GM23338 (cell line): ENCODE data around the gene LRCH4. TPM values are rescaled to one million over a fixed set of nuclear protein-coding genes. Genes with fewer than 3 reads are reported as not detected.

ENCODE experiments used
- ATAC-seq: fragments of 200-7000 bp; cut with Tn5 transposase; 3 replicates; pipeline ENCODE4 v1.9.1; 2020
- DNase-seq: peaks from one replicate; pipeline ENCODE4 v3.0.0-alpha.2; 2015; ENCODE audit warnings: low spot score
- H2AFZ ChIP-seq: fragments of 200-600 bp; sonication (generic); 2 replicates; pipeline ENCODE4 v1.8.0; 2016; ENCODE audit warnings: antibody characterized with exemption, mild to moderate bottlenecking, moderate library complexity
- H3F3A ChIP-seq: fragments of 200-600 bp; sonication (generic); replicated peaks from 2 replicates; pipeline ENCODE4 v1.8.0; 2017; ENCODE audit warnings: antibody characterized with exemption, mixed run types, low read depth
- H3K27ac ChIP-seq: fragments of 200-600 bp; sonication (generic); 2 replicates; pipeline ENCODE4 v1.6.1; 2016; ENCODE audit warnings: low read depth
- H3K27me3 ChIP-seq: fragments of 200-600 bp; sonication (generic); 2 replicates; pipeline ENCODE4 v1.8.0; 2016; ENCODE audit warnings: mild to moderate bottlenecking, mixed run types, moderate library complexity; ENCODE audit not compliant: insufficient read depth
- H3K36me3 ChIP-seq: fragments of 200-600 bp; sonication (generic); 2 replicates; pipeline ENCODE4 v1.8.0; 2016; ENCODE audit warnings: mild to moderate bottlenecking; ENCODE audit not compliant: insufficient read depth
- H3K4me1 ChIP-seq: fragments of 200-600 bp; sonication (generic); 2 replicates; pipeline ENCODE4 v1.8.0; 2016; ENCODE audit warnings: mild to moderate bottlenecking, moderate library complexity; ENCODE audit not compliant: insufficient read depth
- H3K4me2 ChIP-seq: fragments of 200-600 bp; sonication (generic); 2 replicates; pipeline ENCODE4 v1.7.1; 2017; ENCODE audit warnings: mixed run types
- H3K4me3 ChIP-seq: fragments of 200-600 bp; sonication (generic); 2 replicates; pipeline ENCODE4 v1.6.1; 2016; ENCODE audit warnings: mixed run types
- H3K79me2 ChIP-seq: fragments of 200-600 bp; sonication (generic); replicated peaks from 2 replicates; pipeline ENCODE4 v1.8.0; 2017; ENCODE audit warnings: mild to moderate bottlenecking; ENCODE audit not compliant: insufficient read depth
- H3K9me2 ChIP-seq: fragments of 200-600 bp; sonication (generic); 2 replicates; pipeline ENCODE4 v1.8.0; 2017; ENCODE audit not compliant: insufficient read depth
- H4K20me1 ChIP-seq: fragments of 200-600 bp; sonication (generic); replicated peaks from 2 replicates; pipeline ENCODE4 v1.8.0; 2017; ENCODE audit warnings: mild to moderate bottlenecking; ENCODE audit not compliant: insufficient read depth
- H3K27ac Mint-ChIP-seq: 2 replicates; pipeline ENCODE4 v1.8.0; 2020; ENCODE audit warnings: inconsistent platforms, mild to moderate bottlenecking, moderate library complexity, mixed read lengths
- H3K27me3 Mint-ChIP-seq: 3 replicates; pipeline ENCODE4 v1.8.0; 2022; ENCODE audit warnings: low read depth, mild to moderate bottlenecking, moderate library complexity, mixed read lengths, inconsistent platforms; ENCODE audit not compliant: insufficient read depth, poor library complexity
- H3K36me3 Mint-ChIP-seq: 3 replicates; pipeline ENCODE4 v1.8.0; 2021; ENCODE audit warnings: low read depth, mild to moderate bottlenecking, inconsistent platforms, moderate library complexity, mixed read lengths
- H3K4me1 Mint-ChIP-seq: 3 replicates; pipeline ENCODE4 v1.8.0; 2020; ENCODE audit warnings: mild to moderate bottlenecking, inconsistent platforms, mixed read lengths
- H3K4me3 Mint-ChIP-seq: 3 replicates; pipeline ENCODE4 v1.8.0; 2021; ENCODE audit warnings: moderate library complexity, mild to moderate bottlenecking, inconsistent platforms, mixed read lengths
- H3K9me3 Mint-ChIP-seq: 3 replicates; pipeline ENCODE4 v1.8.0; 2020; ENCODE audit warnings: moderate library complexity, mild to moderate bottlenecking, inconsistent platforms, mixed read lengths
- CREB1 ChIP-seq: fragments of 250-450 bp; sonication (Bioruptor Pico); IDR thresholded peaks from 2 replicates; pipeline ENCODE4 v1.5.0; 2020; ENCODE audit warnings: low read depth, mild to moderate bottlenecking, moderate library complexity
- EZH2phosphoT487 ChIP-seq: fragments of 200-600 bp; sonication (generic); IDR thresholded peaks from one replicate; pipeline ENCODE4 v1.8.1; 2018; ENCODE audit warnings: antibody characterized with exemption; ENCODE audit not compliant: unreplicated experiment
- NANOG ChIP-seq: IDR thresholded peaks from 2 replicates; pipeline ENCODE4 v1.6.1; 2016; ENCODE audit warnings: antibody characterized with exemption, borderline replicate concordance
- POLR2AphosphoS5 ChIP-seq: IDR thresholded peaks from 2 replicates; pipeline ENCODE4 v1.6.1; 2016; ENCODE audit warnings: antibody characterized with exemption, low read depth
- ZNF331 ChIP-seq: fragments of 250-450 bp; sonication (Bioruptor Pico); IDR thresholded peaks from 2 replicates; pipeline ENCODE4 v1.5.0; 2020; ENCODE audit warnings: low read depth, mild to moderate bottlenecking, moderate library complexity
- polyA plus RNA-seq: library from polyadenylated mRNA; unstranded; fragments of >200 nt; fragmentation: Nextera tagmentation; extraction: Ambion mirVana; gene quantifications from 2 replicates; pipeline ENCODE4 v1.2.1, GENCODE V29; 2016
- total RNA-seq: library from RNA; depleted of rRNA; stranded (reverse); fragments of >200 nt; shearing (Covaris generic); gene quantifications from 2 replicates; pipeline ENCODE4 v1.2.3, GENCODE V29; 2014
- TF ChIP-seq, protein P1 (sequence below), 2 experiments: fragments of 200-600 bp in 1 of 2; sonication (generic) in 1 of 2; conservative IDR thresholded peaks; 2 replicates each; pipeline versions ENCODE4 v1.5.1 to v1.6.1; 2016 to 2017; ENCODE audit warnings: antibody characterized with exemption in 2 of 2, low read depth in 2 of 2, mild to moderate bottlenecking in 2 of 2, moderate library complexity in 1 of 2
- TF ChIP-seq, protein P2 (sequence below): fragments of 250-450 bp; sonication (Bioruptor Pico); IDR thresholded peaks from 2 replicates; pipeline ENCODE4 v1.5.0; 2020; ENCODE audit warnings: mild to moderate bottlenecking, moderate library complexity

The LRCH4 gene
- total and polyA plus RNA-seq, 2 experiments from 2014 or later = 21.4 to 51.0 TPM

DNA sequence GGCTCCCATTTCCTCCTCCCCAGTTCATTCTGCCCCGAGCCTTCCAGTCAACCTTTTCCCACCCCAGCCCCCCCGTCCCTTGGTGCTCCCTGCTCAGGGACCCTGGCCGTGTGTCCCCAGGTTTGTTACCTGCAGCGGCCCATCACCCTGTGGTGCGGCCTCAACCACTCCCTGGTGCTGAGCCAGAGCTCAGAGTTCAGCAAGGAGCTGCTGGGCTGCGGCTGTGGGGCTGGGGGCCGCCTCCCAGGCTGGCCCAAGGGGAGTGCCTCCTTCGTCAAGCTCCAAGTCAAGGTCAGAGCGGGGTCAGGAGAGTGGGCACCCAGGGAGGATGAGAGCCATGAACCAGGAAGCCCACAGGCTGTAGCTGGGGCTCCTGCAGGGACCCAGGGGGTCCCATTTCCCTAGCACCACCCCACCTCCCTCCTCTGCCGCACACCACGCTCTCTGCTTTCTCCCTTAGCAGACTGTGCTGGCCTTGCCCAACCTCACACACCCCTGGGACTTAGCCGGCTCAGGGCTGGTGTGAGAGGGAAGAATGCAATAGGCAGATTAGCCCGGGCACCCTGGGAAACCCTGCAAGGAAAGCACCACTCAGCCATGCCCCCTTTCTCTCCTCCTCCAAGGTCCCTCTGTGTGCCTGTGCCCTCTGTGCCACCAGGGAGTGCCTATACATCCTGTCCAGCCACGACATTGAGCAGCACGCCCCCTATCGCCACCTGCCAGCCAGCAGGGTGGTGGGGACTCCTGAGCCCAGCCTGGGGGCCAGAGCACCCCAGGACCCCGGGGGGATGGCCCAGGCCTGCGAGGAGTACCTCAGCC is 14.2 kb upstream of the LRCH4 start:
- ATAC-seq (no peak), DNase-seq (peak; percentile 40)
- H4K20me1 ChIP-seq = no peaks in the 10 kb centered on the region; the same call in 1 of the 2 replicates
- peaks cover 19% of the 10 kb centered on the region for H3K4me1 ChIP-seq
- no peak overlapping the region; the same call in 1 of the 2 replicates for H3K4me2 ChIP-seq
- no peak overlapping the region for H3K4me3 ChIP-seq
- no peak overlapping the region for H2AFZ ChIP-seq
- Mint-ChIP-seq H3K4me1 (peaks cover 33% of the 10 kb centered on the region), H3K27me3 (peaks cover 21% of the 10 kb centered on the region), H3K36me3 (peaks cover 11% of the 10 kb centered on the region), H3K9me3 (no peaks in the 10 kb centered on the region), H3K27ac (no peak overlapping the region), H3K4me3 (no peak overlapping the region)
- no peaks in the 10 kb centered on the region for H3K9me2 ChIP-seq
- no peak overlapping the region for H3K27ac ChIP-seq
- H3K27me3 ChIP-seq = no peaks in the 10 kb centered on the region
- TF ChIP-seq, protein P1, sequence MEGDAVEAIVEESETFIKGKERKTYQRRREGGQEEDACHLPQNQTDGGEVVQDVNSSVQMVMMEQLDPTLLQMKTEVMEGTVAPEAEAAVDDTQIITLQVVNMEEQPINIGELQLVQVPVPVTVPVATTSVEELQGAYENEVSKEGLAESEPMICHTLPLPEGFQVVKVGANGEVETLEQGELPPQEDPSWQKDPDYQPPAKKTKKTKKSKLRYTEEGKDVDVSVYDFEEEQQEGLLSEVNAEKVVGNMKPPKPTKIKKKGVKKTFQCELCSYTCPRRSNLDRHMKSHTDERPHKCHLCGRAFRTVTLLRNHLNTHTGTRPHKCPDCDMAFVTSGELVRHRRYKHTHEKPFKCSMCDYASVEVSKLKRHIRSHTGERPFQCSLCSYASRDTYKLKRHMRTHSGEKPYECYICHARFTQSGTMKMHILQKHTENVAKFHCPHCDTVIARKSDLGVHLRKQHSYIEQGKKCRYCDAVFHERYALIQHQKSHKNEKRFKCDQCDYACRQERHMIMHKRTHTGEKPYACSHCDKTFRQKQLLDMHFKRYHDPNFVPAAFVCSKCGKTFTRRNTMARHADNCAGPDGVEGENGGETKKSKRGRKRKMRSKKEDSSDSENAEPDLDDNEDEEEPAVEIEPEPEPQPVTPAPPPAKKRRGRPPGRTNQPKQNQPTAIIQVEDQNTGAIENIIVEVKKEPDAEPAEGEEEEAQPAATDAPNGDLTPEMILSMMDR (conservative IDR thresholded peaks at IDR 0.05; ENCODE audit: low read depth in 2 of 2) = peak; percentile 51 to 70
- TF ChIP-seq EZH2phosphoT487 = no peak
- no peak; the same call in 1 of the 2 replicates for TF ChIP-seq POLR2AphosphoS5
- no peak for TF ChIP-seq CREB1 (CRISPR knock-in tag)
- no peak for TF ChIP-seq NANOG
- TF ChIP-seq, protein P2, sequence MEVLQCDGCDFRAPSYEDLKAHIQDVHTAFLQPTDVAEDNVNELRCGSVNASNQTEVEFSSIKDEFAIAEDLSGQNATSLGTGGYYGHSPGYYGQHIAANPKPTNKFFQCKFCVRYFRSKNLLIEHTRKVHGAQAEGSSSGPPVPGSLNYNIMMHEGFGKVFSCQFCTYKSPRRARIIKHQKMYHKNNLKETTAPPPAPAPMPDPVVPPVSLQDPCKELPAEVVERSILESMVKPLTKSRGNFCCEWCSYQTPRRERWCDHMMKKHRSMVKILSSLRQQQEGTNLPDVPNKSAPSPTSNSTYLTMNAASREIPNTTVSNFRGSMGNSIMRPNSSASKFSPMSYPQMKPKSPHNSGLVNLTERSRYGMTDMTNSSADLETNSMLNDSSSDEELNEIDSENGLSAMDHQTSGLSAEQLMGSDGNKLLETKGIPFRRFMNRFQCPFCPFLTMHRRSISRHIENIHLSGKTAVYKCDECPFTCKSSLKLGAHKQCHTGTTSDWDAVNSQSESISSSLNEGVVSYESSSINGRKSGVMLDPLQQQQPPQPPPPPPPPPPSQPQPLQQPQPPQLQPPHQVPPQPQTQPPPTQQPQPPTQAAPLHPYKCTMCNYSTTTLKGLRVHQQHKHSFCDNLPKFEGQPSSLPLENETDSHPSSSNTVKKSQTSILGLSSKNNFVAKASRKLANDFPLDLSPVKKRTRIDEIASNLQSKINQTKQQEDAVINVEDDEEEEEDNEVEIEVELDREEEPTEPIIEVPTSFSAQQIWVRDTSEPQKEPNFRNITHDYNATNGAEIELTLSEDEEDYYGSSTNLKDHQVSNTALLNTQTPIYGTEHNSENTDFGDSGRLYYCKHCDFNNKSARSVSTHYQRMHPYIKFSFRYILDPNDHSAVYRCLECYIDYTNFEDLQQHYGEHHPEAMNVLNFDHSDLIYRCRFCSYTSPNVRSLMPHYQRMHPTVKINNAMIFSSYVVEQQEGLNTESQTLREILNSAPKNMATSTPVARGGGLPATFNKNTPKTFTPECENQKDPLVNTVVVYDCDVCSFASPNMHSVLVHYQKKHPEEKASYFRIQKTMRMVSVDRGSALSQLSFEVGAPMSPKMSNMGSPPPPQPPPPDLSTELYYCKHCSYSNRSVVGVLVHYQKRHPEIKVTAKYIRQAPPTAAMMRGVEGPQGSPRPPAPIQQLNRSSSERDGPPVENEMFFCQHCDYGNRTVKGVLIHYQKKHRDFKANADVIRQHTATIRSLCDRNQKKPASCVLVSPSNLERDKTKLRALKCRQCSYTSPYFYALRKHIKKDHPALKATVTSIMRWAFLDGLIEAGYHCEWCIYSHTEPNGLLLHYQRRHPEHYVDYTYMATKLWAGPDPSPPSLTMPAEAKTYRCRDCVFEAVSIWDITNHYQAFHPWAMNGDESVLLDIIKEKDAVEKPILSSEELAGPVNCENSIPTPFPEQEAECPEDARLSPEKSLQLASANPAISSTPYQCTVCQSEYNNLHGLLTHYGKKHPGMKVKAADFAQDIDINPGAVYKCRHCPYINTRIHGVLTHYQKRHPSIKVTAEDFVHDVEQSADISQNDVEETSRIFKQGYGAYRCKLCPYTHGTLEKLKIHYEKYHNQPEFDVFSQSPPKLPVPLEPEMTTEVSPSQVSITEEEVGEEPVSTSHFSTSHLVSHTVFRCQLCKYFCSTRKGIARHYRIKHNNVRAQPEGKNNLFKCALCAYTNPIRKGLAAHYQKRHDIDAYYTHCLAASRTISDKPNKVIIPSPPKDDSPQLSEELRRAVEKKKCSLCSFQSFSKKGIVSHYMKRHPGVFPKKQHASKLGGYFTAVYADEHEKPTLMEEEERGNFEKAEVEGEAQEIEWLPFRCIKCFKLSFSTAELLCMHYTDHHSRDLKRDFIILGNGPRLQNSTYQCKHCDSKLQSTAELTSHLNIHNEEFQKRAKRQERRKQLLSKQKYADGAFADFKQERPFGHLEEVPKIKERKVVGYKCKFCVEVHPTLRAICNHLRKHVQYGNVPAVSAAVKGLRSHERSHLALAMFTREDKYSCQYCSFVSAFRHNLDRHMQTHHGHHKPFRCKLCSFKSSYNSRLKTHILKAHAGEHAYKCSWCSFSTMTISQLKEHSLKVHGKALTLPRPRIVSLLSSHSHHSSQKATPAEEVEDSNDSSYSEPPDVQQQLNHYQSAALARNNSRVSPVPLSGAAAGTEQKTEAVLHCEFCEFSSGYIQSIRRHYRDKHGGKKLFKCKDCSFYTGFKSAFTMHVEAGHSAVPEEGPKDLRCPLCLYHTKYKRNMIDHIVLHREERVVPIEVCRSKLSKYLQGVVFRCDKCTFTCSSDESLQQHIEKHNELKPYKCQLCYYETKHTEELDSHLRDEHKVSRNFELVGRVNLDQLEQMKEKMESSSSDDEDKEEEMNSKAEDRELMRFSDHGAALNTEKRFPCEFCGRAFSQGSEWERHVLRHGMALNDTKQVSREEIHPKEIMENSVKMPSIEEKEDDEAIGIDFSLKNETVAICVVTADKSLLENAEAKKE (CRISPR knock-in tag) = no peak
- no peak for TF ChIP-seq ZNF331
- H3F3A ChIP-seq = 0 out of 2 replicates have a peak, but pooled peaks cover 3% of the 10 kb centered on the region
- no peaks in the 10 kb centered on the region; the same call in none of the 2 replicates for H3K36me3 ChIP-seq
- H3K79me2 ChIP-seq = no peaks in the 10 kb centered on the region
